ENCODE results near the gene JAZF1.

GRCh38 chr7:28104041-28104541 lies 76.5 kb downstream of the JAZF1 start:
- TF ChIP-seq CTCF (IDR thresholded peaks at IDR 0.05; ENCODE audit: low read depth, low read length, poor library complexity, severe bottlenecking) (no peak), EZH2phosphoT487 (IDR thresholded peaks at IDR 0.05; ENCODE audit: borderline replicate concordance, low read length) (no peak)

Measured in DOHH2 (cell line).